ENCODE measurements around the gene AMHR2.
A peak's percentile ranks its signal among the peaks of the same experiment; 100 is the strongest.
"Not testable (repeated sequence)": the region's sequence is repeated elsewhere in the genome, so short reads cannot be mapped to it uniquely, and the experiment has no call there.

AMHR2 gene

GRCh38 chr12:53423597-53423996 is at the start of gene AMHR2:
Gene AMHR2 (plus strand): TSS chr12:53423855. CDS start chr12:53423935, 80 bp downstream.
- no peak for DNase-seq

- DNase-seq: not testable (repeated sequence)
Measured at GRCh38 chr12:53374277-53374676, 49.4 kb upstream of the AMHR2 start.

DNA sequence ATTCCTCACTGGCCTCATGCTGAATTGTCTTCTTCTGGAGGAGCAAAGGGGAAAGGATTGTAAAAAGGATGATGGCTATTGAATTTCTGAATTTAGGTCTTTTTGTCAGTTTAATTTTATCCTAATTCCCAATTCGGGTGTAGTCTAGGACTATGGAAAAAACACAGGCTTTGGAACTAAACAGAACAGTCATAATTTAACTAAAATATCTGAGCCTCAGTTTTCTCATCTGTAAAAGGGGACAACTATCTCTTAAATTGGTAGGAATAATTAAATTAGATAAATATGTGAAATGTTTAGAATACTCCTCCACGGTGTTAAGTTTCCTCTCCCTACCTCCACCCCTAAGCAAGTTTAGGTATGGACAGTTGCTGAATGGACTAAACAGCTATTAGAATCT is 46.9 kb upstream of the AMHR2 start:
- DNase-seq: no peak

DNA sequence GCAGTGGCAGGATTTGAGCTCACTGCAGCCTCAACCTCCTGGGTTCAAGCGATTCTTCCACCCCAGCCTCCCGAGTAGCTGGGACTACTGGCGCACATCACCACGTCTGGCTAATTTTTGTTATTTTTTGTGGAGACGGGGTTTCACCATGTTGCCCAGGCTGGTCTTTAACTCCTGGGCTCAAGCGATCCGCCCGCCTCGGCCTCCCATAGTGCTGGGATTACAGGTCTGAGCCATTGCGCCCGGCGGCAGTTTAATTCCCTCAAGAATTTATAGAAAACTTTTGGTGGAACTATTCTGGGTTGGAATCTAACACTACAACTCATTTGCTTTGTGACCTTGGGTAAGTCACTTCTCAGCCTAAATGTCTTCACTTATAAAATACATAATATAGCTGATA is 45.4 kb upstream of the AMHR2 start:
- DNase-seq: no peak

GRCh38 chr12:53378724-53379388 is 44.8 kb upstream of the AMHR2 start:
- DNase-seq: no peak

DNA sequence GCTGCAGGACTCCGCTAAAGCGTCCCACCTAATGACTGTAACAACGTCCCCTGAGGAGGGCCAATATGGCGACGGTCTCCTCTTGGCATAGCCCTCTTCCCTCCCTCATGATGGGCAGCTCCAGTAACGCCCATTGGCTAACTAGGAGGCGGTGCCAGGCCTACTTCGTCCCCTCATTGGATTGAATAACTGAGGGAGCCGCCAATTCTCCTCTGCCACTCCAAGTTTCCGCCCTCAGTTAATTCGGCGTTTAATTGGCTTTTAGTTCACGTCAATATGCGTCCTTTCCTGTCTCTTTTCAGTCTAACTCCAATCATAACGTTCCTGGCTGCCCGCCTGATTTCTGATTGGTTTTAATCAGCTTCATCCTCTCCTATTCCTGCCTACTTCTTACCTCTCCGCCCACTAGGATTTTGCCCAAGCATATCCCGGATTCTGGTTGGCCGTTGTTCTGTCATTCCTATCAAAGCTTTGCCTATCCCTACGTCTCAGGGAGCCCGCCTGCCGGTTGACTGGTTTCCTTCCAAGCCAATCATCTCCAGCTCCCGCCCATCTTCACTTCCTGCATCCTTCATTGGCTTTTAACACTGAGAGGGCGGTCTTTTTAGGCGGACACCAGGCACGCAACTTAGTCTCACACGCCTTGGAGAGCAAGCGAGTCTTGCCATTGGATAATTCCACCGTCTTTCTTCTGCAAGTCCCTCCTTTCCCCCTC is 44.1 kb upstream of the AMHR2 start:
- DNase-seq: peak; percentile 93

- peak; percentile 79 for DNase-seq
Measured at GRCh38 chr12:53380104-53380793, 43.4 kb upstream of the AMHR2 start, which contains the start of gene SP1. Gene SP1 (plus strand): TSS chr12:53380176. CDS start chr12:53380292, 116 bp downstream.

DNA sequence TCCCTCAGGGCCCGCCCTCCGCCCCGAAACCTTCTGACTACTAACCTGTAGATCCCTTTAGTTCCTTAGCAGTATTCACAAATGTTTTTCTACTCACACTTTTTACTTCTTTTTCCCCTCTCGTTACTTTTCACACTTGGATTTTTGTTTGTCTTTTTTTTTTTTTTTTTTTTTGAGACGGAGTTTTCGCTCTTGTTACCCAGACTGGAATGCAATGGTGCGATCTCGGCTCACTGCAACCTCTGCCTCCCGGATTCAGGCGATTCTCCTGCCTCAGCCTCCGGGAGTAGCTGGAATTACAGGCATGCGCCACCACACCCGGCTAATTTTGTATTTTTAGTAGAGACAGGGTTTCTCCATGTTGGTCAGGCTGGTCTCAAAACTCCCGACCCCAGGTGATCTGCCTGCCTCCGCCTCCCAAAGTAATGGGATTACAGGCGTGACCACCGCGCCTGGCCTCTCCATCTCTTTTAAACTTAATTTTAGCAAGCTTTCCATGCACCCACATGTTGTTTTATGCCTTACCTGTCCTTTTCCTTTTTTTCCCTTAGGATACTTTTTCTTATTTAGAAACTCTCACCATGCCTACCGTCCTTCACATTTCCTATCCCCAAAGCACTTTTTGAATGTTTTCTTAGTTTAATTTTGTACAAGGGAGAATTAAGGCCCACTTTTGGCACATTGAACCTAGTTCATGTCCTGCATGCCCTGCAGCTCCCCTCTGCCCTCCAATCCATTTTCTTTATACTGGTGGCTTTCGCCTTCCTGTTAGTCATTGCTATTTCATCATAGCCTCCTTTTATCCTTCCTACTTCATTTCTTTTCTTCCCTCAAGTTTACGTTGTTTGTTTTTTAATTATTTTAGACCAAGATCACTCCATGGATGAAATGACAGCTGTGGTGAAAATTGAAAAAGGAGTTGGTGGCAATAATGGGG is 42.6 kb upstream of the AMHR2 start:
- DNase-seq: no peak

DNA sequence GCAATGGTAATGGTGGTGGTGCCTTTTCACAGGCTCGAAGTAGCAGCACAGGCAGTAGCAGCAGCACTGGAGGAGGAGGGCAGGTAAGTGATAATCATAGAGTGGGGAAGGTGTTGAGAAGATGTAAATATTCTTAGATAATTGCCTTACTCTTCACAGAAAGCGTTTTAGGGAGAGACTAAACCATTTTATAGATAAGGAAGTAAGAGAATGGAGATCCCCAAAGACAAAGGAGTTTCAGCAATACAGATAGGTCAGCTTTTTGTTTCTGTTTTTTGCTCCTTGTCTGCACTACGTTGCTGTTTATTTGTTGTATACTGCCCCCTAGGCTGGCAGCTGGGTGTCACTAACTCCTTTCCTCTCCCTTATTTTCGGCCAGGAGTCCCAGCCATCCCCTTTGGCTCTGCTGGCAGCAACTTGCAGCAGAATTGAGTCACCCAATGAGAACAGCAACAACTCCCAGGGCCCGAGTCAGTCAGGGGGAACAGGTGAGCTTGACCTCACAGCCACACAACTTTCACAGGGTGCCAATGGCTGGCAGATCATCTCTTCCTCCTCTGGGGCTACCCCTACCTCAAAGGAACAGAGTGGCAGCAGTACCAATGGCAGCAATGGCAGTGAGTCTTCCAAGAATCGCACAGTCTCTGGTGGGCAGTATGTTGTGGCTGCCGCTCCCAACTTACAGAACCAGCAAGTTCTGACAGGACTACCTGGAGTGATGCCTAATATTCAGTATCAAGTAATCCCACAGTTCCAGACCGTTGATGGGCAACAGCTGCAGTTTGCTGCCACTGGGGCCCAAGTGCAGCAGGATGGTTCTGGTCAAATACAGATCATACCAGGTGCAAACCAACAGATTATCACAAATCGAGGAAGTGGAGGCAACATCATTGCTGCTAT is 41.7 kb upstream of the AMHR2 start:
- DNase-seq: no peak

DNA sequence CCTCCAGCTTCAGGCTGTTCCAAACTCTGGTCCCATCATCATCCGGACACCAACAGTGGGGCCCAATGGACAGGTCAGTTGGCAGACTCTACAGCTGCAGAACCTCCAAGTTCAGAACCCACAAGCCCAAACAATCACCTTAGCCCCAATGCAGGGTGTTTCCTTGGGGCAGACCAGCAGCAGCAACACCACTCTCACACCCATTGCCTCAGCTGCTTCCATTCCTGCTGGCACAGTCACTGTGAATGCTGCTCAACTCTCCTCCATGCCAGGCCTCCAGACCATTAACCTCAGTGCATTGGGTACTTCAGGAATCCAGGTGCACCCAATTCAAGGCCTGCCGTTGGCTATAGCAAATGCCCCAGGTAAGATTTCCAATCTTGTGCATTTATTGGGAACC is 40.4 kb upstream of the AMHR2 start:
- DNase-seq: no peak

GRCh38 chr12:53386381-53386780 is 37.3 kb upstream of the AMHR2 start:
- not testable (repeated sequence) for DNase-seq

- DNase-seq: no peak
Measured at GRCh38 chr12:53388932-53389331, 34.7 kb upstream of the AMHR2 start.

GRCh38 chr12:53389702-53390101 is 34.0 kb upstream of the AMHR2 start:
- no peak for DNase-seq

DNA sequence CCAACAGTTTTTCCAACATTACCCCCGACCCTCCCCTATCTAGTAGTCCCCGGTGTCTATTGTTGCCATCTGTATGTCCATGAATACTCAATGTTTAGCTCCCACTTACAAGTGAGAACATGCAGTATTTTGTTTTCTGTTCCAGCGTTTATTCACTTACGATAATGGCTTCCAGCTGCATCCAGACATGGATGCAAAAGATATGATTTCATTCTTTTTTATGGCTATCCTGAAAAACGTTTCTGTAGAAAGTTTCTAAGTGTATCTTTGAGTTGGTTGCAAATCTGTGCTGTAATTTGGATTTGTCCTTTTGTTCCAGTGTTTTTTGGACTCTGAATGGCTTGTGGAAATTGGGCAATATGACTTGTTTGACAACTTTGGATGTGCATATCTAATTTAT is 31.9 kb upstream of the AMHR2 start:
- DNase-seq: no peak

GRCh38 chr12:53399896-53400295 is 23.8 kb upstream of the AMHR2 start:
- DNase-seq: no peak

DNA sequence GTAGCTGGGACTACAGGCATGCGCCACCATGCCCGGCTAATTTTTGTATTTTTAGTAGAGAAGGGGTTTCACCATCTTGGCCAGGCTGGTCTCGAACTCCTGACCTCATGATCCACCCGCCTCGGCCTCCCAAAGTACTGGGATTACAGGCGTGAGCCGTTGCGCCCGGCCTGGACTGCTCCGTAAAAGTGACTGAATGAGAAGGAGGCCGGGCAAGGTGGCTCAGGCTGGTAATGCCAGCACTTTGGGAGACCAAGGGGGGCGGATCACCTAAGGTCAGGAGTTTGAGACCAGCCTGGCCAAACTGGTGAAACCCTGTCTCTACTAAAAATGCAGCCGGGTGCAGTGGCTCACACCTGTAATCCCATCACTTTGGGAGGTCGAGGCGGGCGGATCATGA is 21.3 kb upstream of the AMHR2 start:
- not testable (repeated sequence) for DNase-seq

- no peak for DNase-seq
Measured at GRCh38 chr12:53402871-53403270, 20.8 kb upstream of the AMHR2 start.

DNA sequence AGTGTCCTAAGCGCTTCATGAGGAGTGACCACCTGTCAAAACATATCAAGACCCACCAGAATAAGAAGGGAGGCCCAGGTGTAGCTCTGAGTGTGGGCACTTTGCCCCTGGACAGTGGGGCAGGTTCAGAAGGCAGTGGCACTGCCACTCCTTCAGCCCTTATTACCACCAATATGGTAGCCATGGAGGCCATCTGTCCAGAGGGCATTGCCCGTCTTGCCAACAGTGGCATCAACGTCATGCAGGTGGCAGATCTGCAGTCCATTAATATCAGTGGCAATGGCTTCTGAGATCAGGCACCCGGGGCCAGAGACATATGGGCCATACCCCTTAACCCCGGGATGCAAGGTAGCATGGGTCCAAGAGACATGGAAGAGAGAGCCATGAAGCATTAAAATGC is 12.7 kb upstream of the AMHR2 start:
- DNase-seq: no peak

GRCh38 chr12:53413485-53414204 is 10.0 kb upstream of the AMHR2 start:
- DNase-seq: no peak

DNA sequence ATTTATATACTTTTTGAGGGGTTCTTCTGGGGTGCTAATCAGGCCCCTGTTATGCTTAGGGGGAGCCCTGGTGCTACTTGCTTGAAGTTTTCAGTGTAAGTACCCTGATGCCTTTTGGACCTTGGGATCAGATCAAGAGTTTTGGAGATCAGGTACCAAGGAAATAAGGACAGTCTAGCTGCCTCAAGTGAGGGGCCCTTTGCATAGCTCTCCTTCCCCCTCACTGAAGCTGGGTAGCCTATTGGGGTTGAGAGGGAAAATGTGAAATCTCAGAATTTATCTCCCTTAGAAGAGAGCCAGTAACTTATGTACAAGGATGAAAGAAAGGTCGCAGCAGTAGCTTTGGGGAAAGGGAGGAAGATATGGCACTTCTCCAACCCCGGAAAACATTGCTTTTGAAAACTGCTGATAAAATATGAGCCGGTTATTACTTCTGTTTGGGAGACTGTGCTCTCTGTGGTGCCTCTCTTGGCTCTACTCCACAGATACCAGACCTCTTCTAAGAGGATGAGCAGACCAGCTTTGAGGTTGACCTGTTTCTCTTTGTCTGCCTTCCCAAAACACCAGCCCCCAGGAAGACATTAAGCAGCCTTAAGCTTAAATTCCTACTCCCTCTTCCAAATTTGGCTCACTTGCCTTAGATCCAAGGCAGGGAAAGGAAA is 8.8 kb upstream of the AMHR2 start:
- DNase-seq: no peak
